GM06990 (cell line): ENCODE results near the gene SCUBE2.

Experiments used
- DNase-seq: peaks from one replicate; pipeline ENCODE4 v3.0.0-alpha.2; 2011; ENCODE audit not compliant: insufficient read length; ENCODE audit errors: extremely low read depth
- H3K27me3 ChIP-seq: replicated peaks from 2 replicates; pipeline ENCODE4 v1.6.0; 2011; ENCODE audit warnings: low read length; ENCODE audit not compliant: control insufficient read depth, insufficient read depth
- H3K36me3 ChIP-seq: 2 replicates; pipeline ENCODE4 v1.5.1; 2011; ENCODE audit warnings: low read length; ENCODE audit not compliant: control insufficient read depth, insufficient read depth
- H3K4me3 ChIP-seq: replicated peaks from 2 replicates; pipeline ENCODE4 v1.5.1; 2011; ENCODE audit warnings: low read depth, mild to moderate bottlenecking, control low read depth, low read length
- CTCF ChIP-seq: IDR thresholded peaks from 2 replicates; pipeline ENCODE4 v1.5.1; 2011; ENCODE audit warnings: low read length, control low read depth, mild to moderate bottlenecking, inconsistent platforms; ENCODE audit not compliant: insufficient read depth, poor library complexity, severe bottlenecking

SCUBE2 gene

DNA sequence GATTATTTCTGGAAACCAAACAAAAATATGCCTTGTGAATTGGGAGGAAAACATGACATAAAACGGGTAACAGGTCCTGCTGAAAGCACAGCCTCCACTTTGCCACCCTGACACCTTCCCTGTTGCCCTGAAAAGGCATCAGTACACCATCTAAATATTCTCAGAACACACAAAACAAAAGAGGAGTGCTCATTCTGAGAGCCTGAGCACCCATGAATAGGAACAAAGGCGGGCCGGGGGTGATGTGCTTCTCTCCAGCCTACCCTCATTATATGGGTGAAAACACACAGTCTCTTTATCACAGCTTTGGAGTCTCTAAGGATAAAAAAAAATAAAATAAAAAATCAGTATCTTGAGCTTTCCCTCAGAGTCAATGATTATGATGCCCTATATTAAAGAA lies 19.7 kb downstream of the SCUBE2 start:
- Histone ChIP-seq H3K36me3 (no peaks in the 10 kb centered on the region), H3K27me3 (no peaks in the 10 kb centered on the region), H3K4me3 (no peak overlapping the region)
- no peak for DNase-seq
- TF ChIP-seq CTCF: no peak

DNA sequence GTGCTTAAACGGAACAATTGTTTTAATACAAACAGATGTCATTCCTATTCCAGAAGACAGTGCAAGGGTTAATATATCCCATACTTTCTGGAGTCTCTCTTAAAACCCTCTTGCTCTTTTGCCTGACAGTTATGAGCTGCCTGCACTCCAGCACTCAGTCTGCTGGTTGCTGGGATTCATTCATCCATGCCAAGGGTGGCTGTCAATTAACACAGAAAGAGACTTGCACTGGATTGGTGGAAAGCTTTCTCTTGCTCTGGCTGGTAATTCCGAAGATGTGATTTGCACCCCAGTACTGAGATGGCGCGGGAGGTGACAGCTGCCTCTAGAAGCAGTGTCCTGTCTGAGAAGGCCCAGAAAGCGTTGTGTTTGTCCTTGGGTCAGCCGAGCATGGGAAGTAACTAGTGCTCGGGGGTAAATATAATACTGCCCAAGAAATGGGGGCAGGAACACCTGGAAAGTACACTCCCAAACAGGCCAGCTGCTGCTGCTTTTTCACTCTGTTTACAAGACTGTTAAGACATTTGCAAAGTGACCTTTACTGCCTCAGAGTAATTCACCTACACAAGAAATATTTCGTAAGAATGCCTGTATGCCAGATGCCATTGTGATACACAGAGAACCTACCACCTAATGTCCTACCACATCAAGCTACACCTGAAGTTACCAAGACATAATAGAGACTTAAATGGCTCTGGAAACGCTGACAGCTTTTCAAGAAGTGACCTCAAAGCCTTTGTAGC lies 20.5 kb downstream of the SCUBE2 start:
- DNase-seq: no peak
- H3K36me3 ChIP-seq: no peaks in the 10 kb centered on the region
- no peak overlapping the region for H3K4me3 ChIP-seq
- TF ChIP-seq CTCF: no peak
- H3K27me3 ChIP-seq: no peaks in the 10 kb centered on the region

DNA sequence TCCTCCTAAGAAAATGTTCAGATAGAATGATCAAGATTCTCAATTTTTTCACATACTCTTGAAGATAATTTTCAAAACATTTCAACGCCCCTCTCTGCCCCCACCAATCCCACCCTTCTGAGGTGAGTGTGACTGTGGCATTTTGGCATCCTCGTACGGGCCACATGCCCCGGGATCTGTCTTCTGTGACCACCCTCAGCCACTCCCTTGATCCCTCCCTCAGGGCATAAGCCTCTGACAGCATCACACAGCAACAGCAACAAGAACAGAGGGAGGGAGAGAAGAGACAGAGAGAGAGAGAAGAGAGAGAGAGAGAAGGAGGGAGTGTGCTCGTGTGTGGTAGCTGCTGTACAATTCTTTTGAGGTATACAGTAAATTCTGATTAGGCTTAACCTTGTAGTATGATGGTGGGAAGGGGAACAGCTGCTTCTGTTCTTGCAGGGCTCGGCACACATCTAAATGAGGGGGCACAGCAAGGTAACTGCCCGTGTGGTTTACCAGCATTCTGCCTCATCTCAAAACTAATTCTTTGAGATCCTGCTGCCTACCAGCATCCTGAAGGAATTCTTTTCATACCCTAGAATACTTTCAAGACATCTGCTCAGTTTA lies 21.4 kb downstream of the SCUBE2 start:
- Histone ChIP-seq H3K36me3 (no peaks in the 10 kb centered on the region), H3K27me3 (no peaks in the 10 kb centered on the region), H3K4me3 (no peak overlapping the region)
- TF ChIP-seq CTCF: no peak
- DNase-seq: no peak

GRCh38 chr11:9069256-9069655 lies 22.1 kb downstream of the SCUBE2 start:
- TF ChIP-seq CTCF: no peak
- no peak for DNase-seq
- H3K4me3 ChIP-seq: no peak overlapping the region
- no peaks in the 10 kb centered on the region for H3K27me3 ChIP-seq
- no peaks in the 10 kb centered on the region for H3K36me3 ChIP-seq

GRCh38 chr11:9066433-9066925 lies 24.9 kb downstream of the SCUBE2 start:
- H3K4me3 ChIP-seq: no peak overlapping the region
- H3K27me3 ChIP-seq: no peaks in the 10 kb centered on the region
- DNase-seq: no peak
- TF ChIP-seq CTCF: no peak
- no peaks in the 10 kb centered on the region for H3K36me3 ChIP-seq
